ENCODE measurements around the gene G6PC1.
"Not testable (repeated sequence)": the region's sequence is repeated elsewhere in the genome, so short reads cannot be mapped to it uniquely, and the experiment has no call there.

The G6PC1 gene

DNA sequence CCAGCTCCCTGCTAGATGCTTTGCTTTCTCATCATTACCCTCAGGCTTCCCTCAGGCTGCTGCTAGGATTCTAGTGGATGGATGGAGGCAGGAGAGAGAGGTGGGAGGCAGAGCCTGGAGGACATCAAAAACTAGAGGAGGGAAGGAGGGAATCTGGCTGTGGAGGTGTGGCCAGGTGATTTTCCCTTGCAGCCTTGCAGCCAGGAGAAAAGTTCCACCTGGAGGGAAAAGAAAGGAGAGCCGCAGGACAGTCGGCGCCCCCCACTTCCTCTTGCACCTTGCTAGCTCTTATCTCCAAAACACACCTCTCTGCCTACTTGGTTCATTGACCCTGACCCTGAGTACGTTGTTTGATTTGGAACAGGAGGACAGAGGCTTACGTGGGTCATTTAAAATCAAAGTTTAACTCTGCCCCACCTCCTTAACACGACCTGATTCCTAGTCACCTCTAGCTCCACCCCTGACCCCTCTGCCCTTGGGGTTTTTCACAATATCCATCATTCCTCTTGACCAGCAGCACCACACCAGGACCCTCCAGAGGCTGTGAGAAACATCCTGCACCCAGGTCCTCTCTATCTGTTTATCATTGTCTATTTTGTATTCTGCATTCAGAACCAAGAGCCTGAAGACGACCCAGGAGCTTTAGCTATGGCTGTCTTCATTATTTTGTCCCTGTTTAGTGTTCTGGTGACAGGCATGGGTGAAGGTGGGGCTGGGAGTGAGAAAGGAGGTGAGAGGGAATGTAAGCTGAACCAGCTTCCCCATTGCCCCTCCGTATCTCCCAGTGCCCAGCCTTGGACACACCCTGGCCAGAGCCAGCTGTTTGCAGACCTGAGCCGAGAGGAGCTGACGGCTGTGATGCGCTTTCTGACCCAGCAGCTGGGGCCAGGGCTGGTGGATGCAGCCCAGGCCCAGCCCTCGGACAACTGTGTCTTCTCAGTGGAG, 33.7 kb upstream of the G6PC1 start:
- Mint-ChIP-seq H3K27ac (no peak overlapping the region), H3K4me1 (ENCODE audit: low read depth) (no peaks in the 10 kb centered on the region), H3K27me3 (peaks cover 9% of the 10 kb centered on the region), H3K9me3 (ENCODE audit: low read depth) (no peaks in the 10 kb centered on the region), H3K4me3 (no peak overlapping the region), H3K36me3 (peaks cover 3% of the 10 kb centered on the region)

DNA sequence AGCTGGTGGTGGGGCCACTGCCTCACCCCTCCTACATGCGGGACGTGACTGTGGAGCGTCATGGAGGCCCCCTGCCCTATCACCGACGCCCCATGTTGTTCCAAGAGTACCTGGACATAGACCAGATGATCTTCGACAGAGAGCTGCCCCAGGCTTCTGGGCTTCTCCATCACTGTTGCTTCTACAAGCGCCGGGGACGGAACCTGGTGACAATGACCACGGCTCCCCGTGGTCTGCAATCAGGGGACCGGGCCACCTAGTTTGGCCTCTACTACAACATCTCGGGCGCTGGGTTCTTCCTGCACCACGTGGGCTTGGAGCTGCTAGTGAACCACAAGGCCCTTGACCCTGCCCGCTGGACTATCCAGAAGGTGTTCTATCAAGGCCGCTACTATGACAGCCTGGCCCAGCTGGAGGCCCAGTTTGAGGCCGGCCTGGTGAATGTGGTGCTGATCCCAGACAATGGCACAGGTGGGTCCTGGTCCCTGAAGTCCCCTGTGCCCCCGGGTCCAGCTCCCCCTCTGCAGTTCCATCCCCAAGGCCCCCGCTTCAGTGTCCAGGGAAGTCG, 32.8 kb upstream of the G6PC1 start:
- H3K4me3 Mint-ChIP-seq; H3K36me3 Mint-ChIP-seq; H3K9me3 Mint-ChIP-seq (ENCODE audit: low read depth); H3K4me1 Mint-ChIP-seq (ENCODE audit: low read depth); H3K27ac Mint-ChIP-seq; H3K27me3 Mint-ChIP-seq: not testable (repeated sequence)

DNA sequence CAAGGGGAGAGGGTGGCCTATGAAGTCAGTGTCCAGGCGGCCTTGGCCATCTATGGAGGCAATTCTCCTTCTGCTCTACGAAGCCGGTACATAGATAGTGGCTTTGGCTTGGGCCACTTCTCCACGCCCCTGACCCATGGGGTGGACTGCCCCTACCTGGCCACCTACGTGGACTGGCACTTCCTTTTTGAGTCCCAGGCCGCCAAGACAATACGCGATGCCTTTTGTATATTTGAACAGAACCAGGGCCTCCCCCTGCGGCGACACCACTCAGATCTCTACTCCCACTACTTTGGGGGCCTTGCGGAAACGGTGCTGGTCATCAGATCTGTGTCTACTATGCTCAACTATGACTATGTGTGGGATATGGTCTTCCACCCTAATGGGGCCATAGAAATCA, 32.3 kb upstream of the G6PC1 start:
- H3K9me3 Mint-ChIP-seq (ENCODE audit: low read depth) = no peaks in the 10 kb centered on the region
- no peak overlapping the region for H3K27ac Mint-ChIP-seq
- peaks cover 3% of the 10 kb centered on the region for H3K36me3 Mint-ChIP-seq
- H3K27me3 Mint-ChIP-seq = peaks cover 8% of the 10 kb centered on the region
- H3K4me1 Mint-ChIP-seq (ENCODE audit: low read depth) = no peaks in the 10 kb centered on the region
- H3K4me3 Mint-ChIP-seq = no peak overlapping the region

DNA sequence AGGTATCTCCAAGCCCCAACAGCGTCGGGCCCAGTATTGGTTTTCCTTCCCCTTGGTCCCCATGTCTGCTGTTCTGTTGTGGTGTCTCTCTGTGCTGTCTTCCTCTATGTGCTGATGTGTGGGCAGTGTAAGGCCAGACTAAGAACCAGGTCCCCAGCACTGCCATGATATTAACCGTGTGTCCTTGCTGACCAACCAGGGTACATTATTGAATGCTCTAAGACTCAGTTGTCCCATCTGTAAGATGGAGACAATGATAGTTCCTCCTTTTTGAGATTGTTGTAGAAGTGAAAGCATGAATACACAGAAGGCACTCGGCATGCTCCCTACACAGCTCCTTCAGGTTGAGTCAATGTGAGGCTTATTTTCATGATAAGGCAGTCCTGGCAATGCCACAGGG, 29.0 kb upstream of the G6PC1 start:
- H3K9me3 Mint-ChIP-seq (ENCODE audit: low read depth) = no peaks in the 10 kb centered on the region
- H3K4me3 Mint-ChIP-seq = no peak overlapping the region
- peaks cover 3% of the 10 kb centered on the region for H3K36me3 Mint-ChIP-seq
- H3K27ac Mint-ChIP-seq = no peak overlapping the region
- H3K4me1 Mint-ChIP-seq (ENCODE audit: low read depth) = no peaks in the 10 kb centered on the region
- H3K27me3 Mint-ChIP-seq = peaks cover 8% of the 10 kb centered on the region

DNA sequence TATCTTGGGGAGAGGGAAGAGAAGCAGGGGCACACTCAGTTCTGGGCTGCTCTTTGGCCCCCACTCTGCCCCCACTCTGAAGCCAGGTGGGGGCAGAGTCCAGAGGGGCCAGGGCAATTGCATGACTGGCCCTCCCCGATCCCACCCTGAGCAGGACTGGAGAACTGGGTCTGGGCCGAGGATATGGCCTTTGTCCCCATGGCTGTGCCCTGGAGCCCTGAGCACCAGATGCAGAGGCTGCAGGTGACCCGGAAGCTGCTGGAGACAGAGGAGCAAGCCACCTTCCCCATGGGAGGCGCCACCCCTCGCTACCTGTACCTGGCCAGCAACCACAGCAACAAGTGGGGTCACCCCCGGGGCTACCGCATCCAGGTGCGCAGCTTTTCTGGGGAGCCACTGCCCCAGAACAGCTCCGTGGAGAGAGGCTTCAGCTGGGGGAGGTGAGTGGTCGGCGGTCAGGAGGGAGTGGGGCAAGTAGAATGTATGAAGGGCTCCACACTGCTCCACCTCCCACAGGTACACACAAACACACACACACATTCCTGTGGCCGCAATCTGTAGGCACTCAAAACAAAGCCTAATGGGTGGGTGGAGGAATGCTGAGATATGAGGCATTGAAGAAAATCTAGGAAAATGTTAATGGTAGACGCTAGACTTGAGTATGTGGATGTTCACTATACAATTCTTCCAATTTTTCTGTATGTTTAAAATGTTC, 28.2 kb upstream of the G6PC1 start:
- H3K4me3 Mint-ChIP-seq = no peak overlapping the region
- no peak overlapping the region for H3K27ac Mint-ChIP-seq
- no peaks in the 10 kb centered on the region for H3K9me3 Mint-ChIP-seq (ENCODE audit: low read depth)
- peaks cover 3% of the 10 kb centered on the region for H3K36me3 Mint-ChIP-seq
- no peaks in the 10 kb centered on the region for H3K4me1 Mint-ChIP-seq (ENCODE audit: low read depth)
- peaks cover 7% of the 10 kb centered on the region for H3K27me3 Mint-ChIP-seq

DNA sequence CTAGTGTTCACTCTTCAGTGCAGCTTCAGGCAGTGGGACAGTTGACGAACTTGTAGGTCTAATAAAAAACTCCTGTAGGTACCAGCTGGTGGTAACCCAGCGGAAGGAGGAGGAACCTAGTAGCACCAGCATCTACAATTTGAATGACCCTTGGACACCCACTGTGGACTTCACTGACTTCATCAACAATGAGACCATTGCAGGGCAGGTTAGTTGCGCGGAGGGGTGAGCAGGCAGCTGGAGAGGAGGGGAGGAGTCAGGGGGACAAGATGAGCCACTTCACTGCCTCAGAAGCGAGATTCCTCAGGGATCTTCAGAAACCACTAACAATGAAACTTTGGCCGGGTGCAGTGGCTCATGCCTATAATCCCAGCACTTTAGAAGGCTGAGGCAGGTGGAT, 27.3 kb upstream of the G6PC1 start:
- peaks cover 3% of the 10 kb centered on the region for H3K36me3 Mint-ChIP-seq
- H3K4me1 Mint-ChIP-seq (ENCODE audit: low read depth) = no peaks in the 10 kb centered on the region
- H3K9me3 Mint-ChIP-seq (ENCODE audit: low read depth) = no peaks in the 10 kb centered on the region
- no peak overlapping the region for H3K27ac Mint-ChIP-seq
- peaks cover 6% of the 10 kb centered on the region for H3K27me3 Mint-ChIP-seq
- no peak overlapping the region for H3K4me3 Mint-ChIP-seq

DNA sequence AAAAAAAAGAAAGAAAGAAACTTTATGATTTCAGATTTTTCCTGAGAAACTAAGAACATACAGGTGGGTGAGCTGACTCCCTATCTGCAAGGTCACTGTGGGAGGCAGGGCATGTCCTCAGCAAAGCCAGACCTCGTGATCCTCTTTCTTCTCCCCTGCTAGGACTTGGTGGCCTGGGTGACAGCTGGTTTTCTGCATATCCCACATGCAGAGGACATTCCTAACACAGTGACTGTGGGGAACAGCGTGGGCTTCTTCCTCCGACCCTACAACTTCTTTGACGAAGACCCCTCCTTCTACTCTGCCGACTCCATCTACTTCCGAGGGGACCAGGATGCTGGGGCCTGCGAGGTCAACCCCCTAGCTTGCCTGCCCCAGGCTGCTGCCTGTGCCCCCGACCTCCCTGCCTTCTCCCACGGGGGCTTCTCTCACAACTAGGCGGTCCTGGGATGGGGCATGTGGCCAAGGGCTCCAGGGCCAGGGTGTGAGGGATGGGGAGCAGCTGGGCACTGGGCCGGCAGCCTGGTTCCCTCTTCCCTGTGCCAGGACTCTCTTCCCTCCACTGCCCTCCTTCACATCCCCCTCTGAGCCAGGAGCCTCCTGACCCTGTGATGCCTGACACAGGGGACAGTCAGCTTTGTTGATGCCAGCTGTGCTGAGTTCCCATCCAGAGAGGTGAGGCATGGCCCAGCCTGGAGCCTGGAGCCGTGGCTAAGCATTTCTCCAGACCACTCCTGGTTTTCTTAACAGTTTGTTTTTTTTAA, 26.5 kb upstream of the G6PC1 start:
- H3K4me1 Mint-ChIP-seq (ENCODE audit: low read depth); H3K27ac Mint-ChIP-seq; H3K36me3 Mint-ChIP-seq; H3K4me3 Mint-ChIP-seq; H3K27me3 Mint-ChIP-seq; H3K9me3 Mint-ChIP-seq (ENCODE audit: low read depth): not testable (repeated sequence)

DNA sequence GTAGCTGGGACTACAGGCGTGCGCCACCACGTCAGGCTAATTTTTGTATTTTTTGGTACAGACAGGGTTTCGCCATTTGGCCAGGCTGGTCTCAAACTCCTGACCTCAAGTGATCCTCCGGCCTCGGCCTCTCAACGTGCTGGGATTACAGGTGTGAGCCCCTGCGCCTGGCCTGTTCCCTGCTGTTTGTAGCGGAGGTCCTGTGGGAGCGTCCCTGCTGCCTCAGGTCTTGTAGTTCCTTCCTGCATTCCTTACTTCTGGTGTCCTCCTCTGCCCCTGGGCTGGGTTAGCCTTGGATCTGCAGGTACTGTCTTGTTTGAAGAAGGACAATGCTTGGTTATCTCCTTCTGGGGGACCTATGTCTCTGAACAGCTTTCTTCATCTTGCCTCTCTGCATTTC, 23.6 kb upstream of the G6PC1 start:
- H3K4me3 Mint-ChIP-seq = no peak overlapping the region
- no peaks in the 10 kb centered on the region for H3K4me1 Mint-ChIP-seq (ENCODE audit: low read depth)
- no peaks in the 10 kb centered on the region for H3K9me3 Mint-ChIP-seq (ENCODE audit: low read depth)
- peaks cover 4% of the 10 kb centered on the region for H3K27me3 Mint-ChIP-seq
- no peaks in the 10 kb centered on the region for H3K36me3 Mint-ChIP-seq
- H3K27ac Mint-ChIP-seq = no peak overlapping the region

DNA sequence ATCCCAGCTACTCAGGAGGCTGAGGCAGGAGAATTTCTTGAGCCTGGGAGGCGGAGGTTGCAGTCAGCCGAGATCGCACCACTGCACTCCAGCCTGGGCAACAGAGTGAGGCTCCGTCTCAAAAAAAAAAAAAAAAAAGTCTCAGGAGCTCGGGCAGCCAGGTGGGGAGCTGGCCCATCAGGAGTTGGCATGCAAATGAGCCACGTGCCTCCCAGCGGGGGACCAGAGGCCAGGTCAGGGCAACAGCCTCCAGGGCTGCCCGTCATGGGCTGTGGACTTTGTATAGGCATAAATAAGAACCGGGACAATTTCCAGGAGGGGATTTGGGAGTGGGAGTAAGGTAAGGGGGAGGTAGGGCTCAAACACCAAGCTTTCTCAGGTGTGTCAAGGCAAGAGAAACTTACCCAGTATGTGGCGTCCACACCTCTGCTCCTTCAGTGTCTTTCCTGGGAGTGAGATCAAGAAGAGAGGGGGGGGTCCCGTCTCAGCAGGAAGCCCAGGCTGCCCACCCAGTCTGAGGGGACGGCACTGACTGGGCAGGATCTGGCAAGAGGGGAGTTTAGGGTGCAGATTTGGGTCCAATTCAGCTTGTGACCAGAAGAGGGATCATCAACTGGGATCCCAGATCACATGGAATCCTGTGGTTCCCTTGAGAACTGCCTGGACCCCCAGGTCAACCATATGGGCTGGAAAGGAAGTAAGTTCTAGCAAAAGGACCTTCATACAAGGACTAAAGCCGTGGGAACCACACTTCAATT, 22.3 kb upstream of the G6PC1 start:
- Mint-ChIP-seq H3K27ac (no peak overlapping the region), H3K9me3 (ENCODE audit: low read depth) (no peaks in the 10 kb centered on the region), H3K27me3 (peaks cover 4% of the 10 kb centered on the region), H3K4me3 (no peak overlapping the region), H3K4me1 (ENCODE audit: low read depth) (no peaks in the 10 kb centered on the region), H3K36me3 (no peaks in the 10 kb centered on the region)

DNA sequence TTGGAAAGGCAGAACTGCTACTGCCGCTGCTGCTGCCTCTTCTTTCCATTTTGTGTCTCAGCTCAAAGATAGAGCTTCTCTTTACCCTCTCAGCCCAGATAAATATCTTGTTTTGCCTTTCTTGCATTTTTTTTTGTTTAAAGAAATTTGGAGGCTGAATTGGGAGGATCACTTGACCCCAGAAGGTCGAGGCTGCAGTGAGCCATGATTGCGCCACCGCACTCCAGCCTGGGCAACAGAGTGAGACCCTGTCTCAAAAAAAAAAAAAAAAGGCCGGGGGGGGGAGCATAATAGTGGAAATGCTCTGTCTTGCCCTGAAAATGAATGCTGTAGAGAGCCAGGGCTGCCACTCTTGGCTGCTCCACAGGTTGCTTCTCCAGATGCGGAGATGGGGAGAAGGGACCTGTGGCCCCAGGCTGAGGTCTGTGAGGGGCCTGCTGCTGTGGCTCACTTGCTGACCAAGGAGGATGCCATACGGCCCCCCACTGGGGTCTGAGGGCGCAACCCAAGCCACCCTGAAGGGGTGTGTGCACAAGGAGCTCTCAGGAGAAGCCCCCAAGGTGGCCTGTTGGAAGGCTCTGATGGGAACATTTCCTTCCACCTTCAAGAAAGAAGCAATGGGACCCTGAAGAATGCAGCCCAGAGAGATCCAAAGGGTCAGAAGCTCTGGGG, 21.5 kb upstream of the G6PC1 start:
- no peak overlapping the region for H3K4me3 Mint-ChIP-seq
- H3K9me3 Mint-ChIP-seq (ENCODE audit: low read depth) = no peaks in the 10 kb centered on the region
- peaks cover 4% of the 10 kb centered on the region for H3K27me3 Mint-ChIP-seq
- H3K4me1 Mint-ChIP-seq (ENCODE audit: low read depth) = no peaks in the 10 kb centered on the region
- no peak overlapping the region for H3K27ac Mint-ChIP-seq
- no peaks in the 10 kb centered on the region for H3K36me3 Mint-ChIP-seq

DNA sequence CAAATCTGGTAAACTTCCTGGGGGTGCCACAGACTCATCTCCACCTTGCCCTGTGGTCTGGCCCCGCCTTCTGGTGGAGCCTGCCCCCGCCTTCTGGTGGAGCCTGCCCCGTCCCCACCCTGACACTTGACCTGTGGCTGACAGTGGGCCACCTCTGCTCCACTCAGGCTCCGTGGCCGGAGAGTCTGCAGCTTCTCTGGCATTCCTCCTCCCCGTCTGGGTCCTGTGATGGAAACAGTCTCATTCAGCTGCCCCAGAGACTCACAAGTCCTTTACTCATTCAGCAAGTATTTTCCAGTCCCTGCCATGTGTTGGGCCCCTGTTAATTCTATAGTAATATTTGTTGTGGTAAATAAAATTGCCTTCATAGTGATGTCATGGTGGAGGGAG, 21.0 kb upstream of the G6PC1 start:
- Mint-ChIP-seq H3K9me3 (ENCODE audit: low read depth) (no peaks in the 10 kb centered on the region), H3K27me3 (peaks cover 4% of the 10 kb centered on the region), H3K4me1 (ENCODE audit: low read depth) (no peaks in the 10 kb centered on the region), H3K27ac (no peak overlapping the region), H3K36me3 (no peaks in the 10 kb centered on the region), H3K4me3 (no peak overlapping the region)

DNA sequence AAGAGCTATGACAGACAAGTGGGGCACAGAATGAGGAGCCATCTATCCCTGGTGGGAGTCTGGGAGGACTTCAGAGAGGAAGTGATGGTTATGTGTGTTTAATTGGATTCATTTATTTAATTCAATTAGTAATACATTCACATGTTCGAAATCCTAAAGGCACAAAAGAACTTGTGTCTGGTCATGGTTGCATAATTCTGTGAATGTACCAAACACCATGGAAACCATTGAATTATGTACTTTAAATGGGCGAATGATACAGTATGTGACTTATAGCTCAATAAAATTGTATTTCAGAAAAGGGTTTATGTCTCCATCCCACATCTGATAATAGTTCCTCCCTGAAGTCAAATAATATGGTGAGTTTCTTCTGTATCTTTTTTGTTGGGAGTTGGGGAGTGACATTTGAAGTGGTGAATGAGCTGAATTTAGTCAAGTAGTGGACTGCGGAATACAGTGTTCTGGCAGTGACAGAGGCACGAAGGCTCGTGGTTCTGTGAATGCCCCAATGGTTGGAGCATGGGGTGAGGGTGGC, 19.8 kb upstream of the G6PC1 start:
- H3K4me3 Mint-ChIP-seq = no peak overlapping the region
- no peaks in the 10 kb centered on the region for H3K9me3 Mint-ChIP-seq (ENCODE audit: low read depth)
- no peak overlapping the region for H3K27ac Mint-ChIP-seq
- no peaks in the 10 kb centered on the region for H3K36me3 Mint-ChIP-seq
- H3K27me3 Mint-ChIP-seq = peaks cover 4% of the 10 kb centered on the region
- H3K4me1 Mint-ChIP-seq (ENCODE audit: low read depth) = no peaks in the 10 kb centered on the region

DNA sequence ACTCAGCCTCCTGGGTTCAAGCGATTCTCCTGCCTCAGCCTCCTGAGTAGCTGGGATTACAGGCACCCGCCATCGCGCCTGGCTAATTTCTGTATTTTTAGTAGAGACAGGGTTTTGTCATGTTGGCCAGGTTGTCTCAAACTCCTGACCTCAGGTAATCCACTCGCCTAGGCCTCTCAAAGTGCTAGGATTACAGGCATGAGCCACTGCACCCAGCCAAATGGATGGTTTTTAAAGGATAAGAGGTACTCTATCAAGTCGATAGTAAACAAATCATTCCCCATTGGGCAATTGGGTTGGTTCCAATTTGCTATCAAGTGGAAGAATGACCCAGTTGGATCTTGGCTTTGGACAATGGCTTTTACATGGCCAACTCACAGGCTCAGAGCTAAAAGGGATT, 18.9 kb upstream of the G6PC1 start:
- not testable (repeated sequence) for H3K9me3 Mint-ChIP-seq (ENCODE audit: low read depth); H3K4me3 Mint-ChIP-seq; H3K36me3 Mint-ChIP-seq; H3K27ac Mint-ChIP-seq; H3K27me3 Mint-ChIP-seq; H3K4me1 Mint-ChIP-seq (ENCODE audit: low read depth)

DNA sequence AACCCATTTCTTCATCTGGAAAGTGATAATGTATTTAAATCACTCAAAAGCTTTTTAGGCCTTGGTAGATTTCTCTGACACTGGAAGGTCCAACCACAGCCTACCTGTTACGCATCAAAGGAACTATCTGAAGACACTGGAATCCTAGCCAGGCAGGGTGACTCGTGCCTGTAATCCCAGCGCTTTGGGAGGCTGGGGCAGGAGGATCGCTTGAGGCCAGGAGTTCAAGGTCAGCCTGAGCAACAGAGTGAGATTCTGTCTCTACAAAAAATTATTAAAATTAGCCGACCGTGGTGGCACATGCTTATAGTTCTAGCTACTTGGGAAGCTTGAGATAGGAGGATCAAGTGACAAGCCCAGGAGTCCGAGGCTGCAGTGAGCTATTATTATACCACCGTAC, 18.4 kb upstream of the G6PC1 start:
- no peak overlapping the region for H3K27ac Mint-ChIP-seq
- peaks cover 7% of the 10 kb centered on the region for H3K27me3 Mint-ChIP-seq
- H3K4me3 Mint-ChIP-seq = no peak overlapping the region
- H3K4me1 Mint-ChIP-seq (ENCODE audit: low read depth) = no peaks in the 10 kb centered on the region
- H3K36me3 Mint-ChIP-seq = no peaks in the 10 kb centered on the region
- H3K9me3 Mint-ChIP-seq (ENCODE audit: low read depth) = no peaks in the 10 kb centered on the region

Measured in activated naive CD8-positive, alpha-beta T cell (primary cell).